Measurements from ENCODE around the gene RHOBTB1. TPM values are rescaled to one million over a fixed set of nuclear protein-coding genes. Genes with fewer than 3 reads are reported as not detected.
A peak's percentile ranks its signal among the peaks of the same experiment; 100 is the strongest.

RHOBTB1 gene
- total and polyA plus RNA-seq, 4 donors = 5.1 to 22.8 (median 12.2) TPM

DNA sequence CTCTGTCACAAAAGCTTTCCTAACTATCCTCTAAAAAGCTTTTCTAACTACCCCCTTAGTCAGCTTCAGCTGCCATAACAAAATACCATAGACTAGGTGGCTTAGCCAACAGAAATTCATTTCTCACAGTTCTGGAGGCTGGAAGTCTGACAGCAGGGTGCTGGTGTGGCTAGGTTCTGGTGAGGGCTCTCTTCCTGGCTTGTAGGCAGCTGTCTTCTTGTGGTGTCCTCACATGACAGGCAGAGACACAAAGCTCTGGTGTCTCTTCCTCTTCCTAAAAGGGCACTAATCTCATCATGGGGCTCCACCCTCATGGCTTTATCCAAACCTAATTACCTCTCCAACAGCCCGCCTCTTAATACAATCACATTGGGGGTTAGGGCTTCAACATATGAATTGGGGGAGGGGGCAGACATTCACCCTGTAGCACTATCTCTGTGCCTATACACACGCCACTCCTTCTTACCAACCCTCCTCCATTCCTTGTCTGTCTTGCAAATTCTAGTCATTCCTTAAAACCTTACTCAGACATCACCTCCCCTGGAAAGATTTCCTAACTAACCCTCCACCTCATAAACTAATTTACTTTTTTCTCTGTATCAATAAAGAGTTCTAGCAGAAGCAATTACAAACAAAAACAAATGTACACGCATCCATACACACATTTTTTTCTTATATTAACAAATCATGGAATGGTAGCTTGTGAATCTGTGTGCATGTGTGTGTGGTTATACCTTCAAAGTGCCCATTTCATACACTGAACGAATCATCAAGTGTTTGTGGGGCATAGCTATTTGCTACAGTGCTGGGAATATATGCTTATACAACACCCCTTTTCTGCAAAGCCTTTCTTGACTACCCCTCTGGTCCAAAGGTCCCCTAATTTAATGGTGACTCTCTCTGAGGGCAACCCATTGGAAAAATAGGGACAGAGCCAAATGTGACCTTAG, 26.4 kb downstream of the RHOBTB1 start:
- DNase-seq (no peak), ATAC-seq (ENCODE audit: low FRiP score) (no peak)
- Histone ChIP-seq H3K27me3 (ENCODE audit: control insufficient read depth in 1 of 2, insufficient read depth in 2 of 2, low read length in 1 of 2) (no peaks in the 10 kb centered on the region), H3K4me3 (ENCODE audit: low read length in 2 of 2) (no peak overlapping the region), H3K4me1 (ENCODE audit: control insufficient read depth in 1 of 2, insufficient read depth in 2 of 2, low read length in 2 of 2) (peaks cover 3 to 6% of the 10 kb centered on the region in 2 donors), H3K9me3 (ENCODE audit: control insufficient read depth, low read length) (no peaks in the 10 kb centered on the region), H3K36me3 (ENCODE audit: control insufficient read depth in 1 of 2, insufficient read depth in 2 of 2, low read length in 1 of 2) (no peaks in the 10 kb centered on the region), H3K27ac (ENCODE audit: low read depth in 1 of 2, low read length in 2 of 2) (no peak overlapping the region)
- 97% methylated on average over 4 of the region's 4 CpGs for WGBS, 2 donors
- intact Hi-C loops (cut with DNase I) = no loop called here

DNA sequence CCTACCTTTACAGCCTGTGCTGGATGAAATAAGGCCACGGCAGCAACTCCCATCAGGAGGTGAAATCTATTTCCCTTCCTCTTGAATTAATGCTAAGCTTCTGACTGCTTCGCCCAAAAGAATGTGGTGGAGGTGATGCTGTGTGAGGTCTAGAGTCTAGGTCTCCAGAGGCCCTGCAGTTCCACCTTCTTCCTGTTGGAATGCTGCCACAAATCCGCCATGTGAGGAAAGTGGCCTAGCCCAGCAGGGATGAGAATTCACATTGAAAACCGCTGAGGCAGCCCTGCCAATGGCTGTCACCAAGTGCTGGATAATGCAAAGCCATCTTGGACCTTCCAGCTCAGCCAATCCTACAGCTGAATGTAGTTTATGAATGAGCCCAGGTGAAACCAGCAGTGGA, 28.0 kb downstream of the RHOBTB1 start:
- H3K27me3 ChIP-seq (ENCODE audit: control insufficient read depth in 1 of 2, insufficient read depth in 2 of 2, low read length in 1 of 2) = no peaks in the 10 kb centered on the region
- WGBS, 2 donors = 82 to 86% methylated on average over 4 of the region's 4 CpGs
- no peak overlapping the region for H3K27ac ChIP-seq (ENCODE audit: low read depth in 1 of 2, low read length in 2 of 2)
- no peaks in the 10 kb centered on the region for H3K36me3 ChIP-seq (ENCODE audit: control insufficient read depth in 1 of 2, insufficient read depth in 2 of 2, low read length in 1 of 2)
- H3K4me1 ChIP-seq (ENCODE audit: control insufficient read depth in 1 of 2, insufficient read depth in 2 of 2, low read length in 2 of 2) = peaks cover 3 to 6% of the 10 kb centered on the region in 2 donors
- ATAC-seq (ENCODE audit: low FRiP score) (no peak), DNase-seq (no peak)
- intact Hi-C loops (cut with DNase I) = no loop called here
- no peak overlapping the region for H3K4me3 ChIP-seq (ENCODE audit: low read length in 2 of 2)
- H3K9me3 ChIP-seq (ENCODE audit: control insufficient read depth, low read length) = no peaks in the 10 kb centered on the region

DNA sequence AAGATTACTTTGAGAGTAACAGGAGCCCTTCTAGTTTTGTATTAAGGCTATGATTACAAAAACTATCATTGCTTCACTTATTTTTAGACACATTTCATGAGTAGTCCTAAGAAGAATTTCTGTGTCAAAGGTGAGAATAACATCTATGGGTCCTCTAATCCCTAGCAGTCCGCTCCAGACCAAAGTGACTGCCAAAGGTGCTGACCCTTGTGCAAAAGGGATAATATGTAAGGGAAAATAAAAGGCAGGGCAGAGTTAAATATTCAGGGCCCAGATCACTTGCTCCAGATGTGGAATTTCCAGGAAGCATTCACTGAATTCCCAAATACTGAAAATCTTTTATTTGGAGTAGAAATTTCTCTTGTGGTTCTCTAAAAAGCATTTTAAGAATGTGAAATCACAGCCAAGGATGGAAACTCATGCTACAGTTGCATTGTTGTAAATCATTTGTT, 29.3 kb downstream of the RHOBTB1 start:
- Histone ChIP-seq H3K36me3 (ENCODE audit: control insufficient read depth in 1 of 2, insufficient read depth in 2 of 2, low read length in 1 of 2) (no peaks in the 10 kb centered on the region), H3K4me1 (ENCODE audit: control insufficient read depth in 1 of 2, insufficient read depth in 2 of 2, low read length in 2 of 2) (peaks cover 3 to 6% of the 10 kb centered on the region in 2 donors), H3K27me3 (ENCODE audit: control insufficient read depth in 1 of 2, insufficient read depth in 2 of 2, low read length in 1 of 2) (no peaks in the 10 kb centered on the region), H3K4me3 (ENCODE audit: low read length in 2 of 2) (no peak overlapping the region), H3K9me3 (ENCODE audit: control insufficient read depth, low read length) (no peaks in the 10 kb centered on the region), H3K27ac (ENCODE audit: low read depth in 1 of 2, low read length in 2 of 2) (no peak overlapping the region)
- ATAC-seq (ENCODE audit: low FRiP score) (peak; percentile 56), DNase-seq (peak in 1 of 2 donors; percentile 74)
- intact Hi-C loops (cut with DNase I) = no loop called here
- WGBS, 2 donors = 28 to 29% methylated on average over 1 of the region's 1 CpG

DNA sequence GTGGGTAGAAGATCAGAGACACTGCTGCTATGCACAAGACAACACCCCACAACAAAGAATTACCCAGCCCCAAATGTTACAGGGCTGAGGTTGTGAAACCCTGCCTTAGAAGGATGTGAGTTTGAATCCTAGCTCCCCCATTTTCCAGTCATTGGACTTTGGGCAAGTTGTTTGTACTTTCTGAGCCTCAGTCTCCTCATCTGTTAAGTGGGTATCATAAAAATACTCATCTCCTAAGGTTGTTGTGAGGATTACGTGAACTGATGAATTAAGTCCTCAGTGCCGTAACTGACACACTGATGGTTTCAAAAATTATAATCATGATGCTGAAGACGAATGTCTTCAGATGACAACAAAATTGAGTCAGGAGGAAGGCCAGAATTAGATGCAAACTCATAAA, 30.3 kb downstream of the RHOBTB1 start:
- Histone ChIP-seq H3K27ac (ENCODE audit: low read depth in 1 of 2, low read length in 2 of 2) (no peak overlapping the region), H3K9me3 (ENCODE audit: control insufficient read depth, low read length) (no peaks in the 10 kb centered on the region), H3K36me3 (ENCODE audit: control insufficient read depth in 1 of 2, insufficient read depth in 2 of 2, low read length in 1 of 2) (no peaks in the 10 kb centered on the region), H3K27me3 (ENCODE audit: control insufficient read depth in 1 of 2, insufficient read depth in 2 of 2, low read length in 1 of 2) (no peaks in the 10 kb centered on the region), H3K4me3 (ENCODE audit: low read length in 2 of 2) (no peak overlapping the region), H3K4me1 (ENCODE audit: control insufficient read depth in 1 of 2, insufficient read depth in 2 of 2, low read length in 2 of 2) (peaks cover 3 to 6% of the 10 kb centered on the region in 2 donors)
- no peak for ATAC-seq (ENCODE audit: low FRiP score)
- intact Hi-C loops (cut with DNase I) = no loop called here
- DNase-seq = no peak
- WGBS, 2 donors = 96% methylated on average over 3 of the region's 3 CpGs

DNA sequence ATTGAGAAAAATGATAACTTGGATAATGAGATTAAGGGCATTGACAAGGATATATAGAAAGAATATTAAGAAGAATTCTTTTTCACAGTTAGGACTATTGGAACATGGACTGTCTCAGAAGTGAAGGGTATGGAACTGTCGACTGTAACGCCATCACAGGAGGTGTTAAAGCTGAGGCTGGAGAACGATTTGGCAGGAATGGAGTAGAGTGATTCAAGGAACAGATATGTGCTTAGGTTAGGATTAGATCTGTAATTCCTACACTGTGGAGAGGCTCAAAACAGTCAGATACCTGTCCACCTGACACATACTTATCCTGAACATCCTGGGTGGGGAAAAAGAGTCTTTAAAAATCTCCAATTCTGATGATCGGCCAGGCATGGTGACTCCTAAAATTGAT, 30.9 kb downstream of the RHOBTB1 start:
- 92 to 95% methylated on average over 4 of the region's 4 CpGs for WGBS, 2 donors
- intact Hi-C loops (cut with DNase I) = no loop called here
- Histone ChIP-seq H3K27ac (ENCODE audit: low read depth in 1 of 2, low read length in 2 of 2) (no peak overlapping the region), H3K4me3 (ENCODE audit: low read length in 2 of 2) (no peak overlapping the region), H3K4me1 (ENCODE audit: control insufficient read depth in 1 of 2, insufficient read depth in 2 of 2, low read length in 2 of 2) (peaks cover 3 to 6% of the 10 kb centered on the region in 2 donors), H3K9me3 (ENCODE audit: control insufficient read depth, low read length) (no peaks in the 10 kb centered on the region), H3K27me3 (ENCODE audit: control insufficient read depth in 1 of 2, insufficient read depth in 2 of 2, low read length in 1 of 2) (no peaks in the 10 kb centered on the region), H3K36me3 (ENCODE audit: control insufficient read depth in 1 of 2, insufficient read depth in 2 of 2, low read length in 1 of 2) (no peaks in the 10 kb centered on the region)
- DNase-seq (no peak), ATAC-seq (ENCODE audit: low FRiP score) (no peak)

DNA sequence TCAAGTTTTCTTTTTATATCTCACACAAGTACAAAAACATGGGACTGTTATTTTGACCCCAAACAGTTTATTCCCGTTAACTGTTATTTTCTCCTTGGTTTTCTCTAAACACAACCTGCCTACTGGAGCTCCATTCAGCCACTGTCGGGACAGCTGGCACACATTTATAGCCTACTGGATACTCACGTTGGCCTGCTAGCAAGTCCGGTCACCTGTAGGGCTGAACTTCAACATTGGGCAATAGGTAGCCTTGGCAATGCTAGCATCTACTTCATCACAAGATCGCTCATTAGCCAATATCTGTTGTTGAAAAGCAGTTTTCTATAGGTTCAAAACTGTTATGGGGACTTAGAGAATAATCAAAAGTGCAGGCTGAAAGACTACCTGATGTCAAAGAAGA, 32.3 kb downstream of the RHOBTB1 start:
- no peak overlapping the region for H3K27ac ChIP-seq (ENCODE audit: low read depth in 1 of 2, low read length in 2 of 2)
- 56 to 69% methylated on average over 5 of the region's 5 CpGs for WGBS, 2 donors
- no peak overlapping the region for H3K4me3 ChIP-seq (ENCODE audit: low read length in 2 of 2)
- no peaks in the 10 kb centered on the region for H3K27me3 ChIP-seq (ENCODE audit: control insufficient read depth in 1 of 2, insufficient read depth in 2 of 2, low read length in 1 of 2)
- DNase-seq (no peak), ATAC-seq (ENCODE audit: low FRiP score) (no peak)
- H3K36me3 ChIP-seq (ENCODE audit: control insufficient read depth in 1 of 2, insufficient read depth in 2 of 2, low read length in 1 of 2) = no peaks in the 10 kb centered on the region
- no peaks in the 10 kb centered on the region for H3K9me3 ChIP-seq (ENCODE audit: control insufficient read depth, low read length)
- intact Hi-C loops (cut with DNase I) = no loop called here
- H3K4me1 ChIP-seq (ENCODE audit: control insufficient read depth in 1 of 2, insufficient read depth in 2 of 2, low read length in 2 of 2) = peaks cover 3 to 6% of the 10 kb centered on the region in 2 donors

DNA sequence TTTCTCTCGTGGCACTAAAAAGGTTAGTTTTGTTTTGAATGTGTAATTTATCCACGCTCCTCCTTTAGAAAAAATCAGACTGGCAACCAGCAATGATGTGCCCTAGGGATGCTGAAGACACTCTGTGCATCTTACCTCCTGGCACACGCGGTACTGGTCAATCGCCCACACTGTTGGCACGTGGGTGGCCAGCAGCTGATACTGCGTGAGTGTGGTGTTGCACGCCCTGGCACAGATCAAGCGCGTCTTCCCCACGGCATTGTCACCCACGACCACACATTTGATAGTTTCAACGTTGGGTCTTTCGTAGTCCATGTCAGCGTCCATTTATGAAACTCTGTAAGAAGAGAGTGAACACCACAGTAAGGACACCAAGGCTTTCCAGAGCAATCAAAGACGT, 32.8 kb downstream of the RHOBTB1 start:
- Histone ChIP-seq H3K27me3 (ENCODE audit: control insufficient read depth in 1 of 2, insufficient read depth in 2 of 2, low read length in 1 of 2) (no peaks in the 10 kb centered on the region), H3K9me3 (ENCODE audit: control insufficient read depth, low read length) (no peaks in the 10 kb centered on the region), H3K27ac (ENCODE audit: low read depth in 1 of 2, low read length in 2 of 2) (no peak overlapping the region), H3K4me3 (ENCODE audit: low read length in 2 of 2) (no peak overlapping the region), H3K4me1 (ENCODE audit: control insufficient read depth in 1 of 2, insufficient read depth in 2 of 2, low read length in 2 of 2) (peaks cover 3 to 6% of the 10 kb centered on the region in 2 donors), H3K36me3 (ENCODE audit: control insufficient read depth in 1 of 2, insufficient read depth in 2 of 2, low read length in 1 of 2) (no peaks in the 10 kb centered on the region)
- 67 to 88% methylated on average over 16 of the region's 16 CpGs for WGBS, 2 donors
- intact Hi-C loops (cut with DNase I) = no loop called here
- no peak for DNase-seq
- peak; percentile 19 for ATAC-seq (ENCODE audit: low FRiP score)

DNA sequence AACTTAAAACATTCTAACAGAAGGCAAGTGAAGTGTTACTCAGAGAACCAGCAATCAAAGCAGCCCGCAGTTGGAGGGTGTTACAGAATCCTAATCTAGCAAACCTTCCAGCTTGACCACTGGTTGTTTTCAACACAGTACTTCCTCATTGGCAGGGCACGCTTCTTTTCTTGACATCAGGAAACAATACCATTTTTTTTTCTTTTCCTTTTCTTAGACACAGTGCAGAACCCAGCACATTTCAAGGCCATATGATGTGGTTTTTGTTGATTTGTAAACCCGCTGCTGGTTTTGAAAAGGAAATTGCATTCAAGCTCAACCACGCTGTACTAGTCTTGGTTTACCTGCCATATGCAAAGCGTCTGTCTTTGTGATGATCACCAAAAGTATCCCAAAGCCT, 33.4 kb downstream of the RHOBTB1 start:
- DNase-seq = peak in 1 of 2 donors; percentile 76
- no peaks in the 10 kb centered on the region for H3K9me3 ChIP-seq (ENCODE audit: control insufficient read depth, low read length)
- peaks cover 3 to 6% of the 10 kb centered on the region in 2 donors for H3K4me1 ChIP-seq (ENCODE audit: control insufficient read depth in 1 of 2, insufficient read depth in 2 of 2, low read length in 2 of 2)
- WGBS, 2 donors = 3 to 8% methylated on average over 5 of the region's 5 CpGs
- no peak overlapping the region for H3K4me3 ChIP-seq (ENCODE audit: low read length in 2 of 2)
- no peaks in the 10 kb centered on the region for H3K27me3 ChIP-seq (ENCODE audit: control insufficient read depth in 1 of 2, insufficient read depth in 2 of 2, low read length in 1 of 2)
- intact Hi-C loops (cut with DNase I) = loop anchor here in 1 of 2 donors (1.0 kb wide), 1 partner anchor 28 kb away; no protein-coding TSS in a partner anchor
- H3K27ac ChIP-seq (ENCODE audit: low read depth in 1 of 2, low read length in 2 of 2) = peak overlapping the region in 1 of 2 donors; percentile 44
- H3K36me3 ChIP-seq (ENCODE audit: control insufficient read depth in 1 of 2, insufficient read depth in 2 of 2, low read length in 1 of 2) = no peaks in the 10 kb centered on the region
- ATAC-seq (ENCODE audit: low FRiP score) = peak; percentile 59

DNA sequence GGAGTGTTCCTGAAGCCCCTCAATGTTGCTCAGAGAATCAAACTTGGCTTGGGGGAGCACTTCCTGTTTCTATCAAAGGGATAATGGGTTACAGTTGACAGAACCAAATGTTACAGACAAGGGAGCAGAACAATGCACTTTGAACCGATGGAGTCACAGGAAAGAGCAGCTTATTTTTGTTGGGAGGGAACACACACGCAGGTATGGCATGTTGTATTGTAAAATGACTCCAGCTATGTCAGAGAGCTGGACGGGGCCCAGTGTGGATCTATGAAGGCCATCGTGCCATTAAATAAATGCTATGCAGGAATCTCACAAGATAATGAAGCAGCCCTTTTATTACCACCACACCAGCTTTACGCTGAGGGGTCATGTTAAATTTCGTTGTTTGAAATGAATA, 35.1 kb downstream of the RHOBTB1 start:
- Histone ChIP-seq H3K4me3 (ENCODE audit: low read length in 2 of 2) (no peak overlapping the region), H3K9me3 (ENCODE audit: control insufficient read depth, low read length) (no peaks in the 10 kb centered on the region), H3K4me1 (ENCODE audit: control insufficient read depth in 1 of 2, insufficient read depth in 2 of 2, low read length in 2 of 2) (peaks cover 0 to 3% of the 10 kb centered on the region in 2 donors), H3K27ac (ENCODE audit: low read depth in 1 of 2, low read length in 2 of 2) (no peak overlapping the region), H3K27me3 (ENCODE audit: control insufficient read depth in 1 of 2, insufficient read depth in 2 of 2, low read length in 1 of 2) (no peaks in the 10 kb centered on the region), H3K36me3 (ENCODE audit: control insufficient read depth in 1 of 2, insufficient read depth in 2 of 2, low read length in 1 of 2) (no peaks in the 10 kb centered on the region)
- 80 to 93% methylated on average over 6 of the region's 6 CpGs for WGBS, 2 donors
- intact Hi-C loops (cut with DNase I) = loop anchor here in 1 of 2 donors (5.0 kb wide), 1 partner anchor 33 kb away; the partner anchor contains the start of gene RHOBTB1
- ATAC-seq (ENCODE audit: low FRiP score) (no peak), DNase-seq (no peak)
